HG03571 (cell line): ENCODE data around the gene CREB5.

Experiments used
- ATAC-seq: cut with Tn5 transposase; IDR thresholded peaks from one replicate; pipeline ENCODE4 v1.9.1; 2021; ENCODE audit not compliant: unreplicated experiment

The CREB5 gene

DNA sequence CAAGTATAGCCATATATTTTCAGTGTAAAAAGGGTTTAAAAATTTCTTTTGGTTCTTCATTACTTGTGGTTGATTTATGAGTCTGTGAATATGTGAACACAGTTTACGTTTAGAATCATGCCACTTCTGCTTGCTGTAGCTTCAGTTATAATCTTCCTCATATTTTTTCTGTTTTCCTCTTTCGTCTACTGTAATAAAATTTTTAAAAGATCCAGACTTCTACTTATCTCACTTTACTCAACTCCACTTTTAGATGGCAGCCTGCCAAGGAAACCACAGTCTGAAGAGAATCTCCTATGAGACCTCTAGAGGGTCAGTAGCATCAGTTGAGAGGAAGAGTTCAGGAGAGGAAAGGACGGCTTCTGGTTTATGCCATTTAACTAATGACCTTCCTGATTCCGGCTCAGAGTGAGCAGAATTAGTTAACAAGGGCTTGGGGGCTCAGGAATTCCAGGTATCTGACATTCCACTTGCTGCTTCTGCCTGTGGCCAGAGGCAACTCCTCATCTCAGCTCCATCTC, 21.4 kb downstream of the CREB5 start:
- no peak for ATAC-seq

DNA sequence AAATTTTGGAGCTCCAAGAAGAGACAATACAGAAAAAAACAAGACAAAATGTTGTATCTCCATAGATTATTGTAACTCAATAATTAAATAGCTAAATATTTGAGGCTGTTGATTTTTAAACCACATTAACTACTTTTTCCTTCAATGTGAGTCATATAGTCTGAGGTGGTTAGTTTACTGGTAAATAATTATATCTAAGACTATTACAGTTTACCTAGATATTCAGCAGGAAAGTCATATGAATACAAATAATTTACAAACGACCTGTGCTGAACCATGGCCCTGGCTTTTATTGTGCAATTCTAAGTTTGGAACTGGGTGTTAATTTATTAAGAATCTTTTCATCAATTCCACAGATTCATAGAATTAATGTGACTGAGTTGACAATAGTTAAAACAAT, 22.2 kb downstream of the CREB5 start:
- no peak for ATAC-seq

DNA sequence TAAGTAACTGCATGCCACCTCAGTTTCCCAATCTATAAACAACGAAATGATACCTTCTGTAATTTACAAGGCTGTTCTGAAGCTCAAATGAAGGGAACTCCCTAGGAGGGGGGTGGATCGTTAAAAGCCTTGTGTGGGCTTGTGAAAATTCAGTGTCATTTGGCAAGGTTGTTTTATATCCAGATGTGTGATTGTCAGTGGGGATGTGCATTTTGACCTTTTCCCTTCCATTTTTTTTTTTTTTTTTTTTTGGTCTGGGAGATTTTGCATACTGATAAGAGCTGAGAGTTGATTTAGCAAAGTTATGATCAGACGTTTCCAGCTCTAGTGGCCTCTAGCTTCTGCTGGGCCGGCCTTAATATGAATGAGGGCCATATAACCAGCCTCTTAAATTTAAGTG, 22.8 kb downstream of the CREB5 start:
- no peak for ATAC-seq

DNA sequence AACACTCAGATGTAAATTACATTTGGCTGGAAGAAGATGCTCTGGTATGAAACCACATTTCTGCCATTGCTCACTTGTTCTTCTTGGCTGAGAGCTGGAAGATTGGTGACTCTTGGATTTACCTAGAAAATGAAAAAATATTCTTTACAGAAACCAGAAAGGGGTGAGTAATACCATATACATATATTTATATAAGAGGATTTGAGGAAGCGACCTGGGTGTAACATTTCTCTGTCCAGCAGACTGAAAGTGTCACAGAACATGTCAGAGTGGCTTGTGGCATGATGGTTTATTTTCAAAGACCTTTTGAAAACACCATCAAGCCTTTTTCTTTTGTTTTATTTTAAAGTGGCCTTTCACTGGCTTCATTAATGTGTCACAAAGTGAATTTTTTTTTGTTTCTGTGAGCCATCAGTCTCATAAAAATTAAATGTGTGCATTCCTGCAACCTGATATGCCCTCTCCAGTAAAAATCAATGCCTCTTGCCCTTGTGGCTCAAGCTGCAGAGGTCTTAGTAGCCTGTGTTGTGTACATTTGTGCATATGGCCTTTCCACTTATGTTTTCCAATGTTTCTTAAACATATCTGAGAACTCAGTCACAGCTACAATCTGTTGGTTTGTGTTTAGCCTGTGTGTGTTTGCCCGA, 23.5 kb downstream of the CREB5 start:
- ATAC-seq: no peak

DNA sequence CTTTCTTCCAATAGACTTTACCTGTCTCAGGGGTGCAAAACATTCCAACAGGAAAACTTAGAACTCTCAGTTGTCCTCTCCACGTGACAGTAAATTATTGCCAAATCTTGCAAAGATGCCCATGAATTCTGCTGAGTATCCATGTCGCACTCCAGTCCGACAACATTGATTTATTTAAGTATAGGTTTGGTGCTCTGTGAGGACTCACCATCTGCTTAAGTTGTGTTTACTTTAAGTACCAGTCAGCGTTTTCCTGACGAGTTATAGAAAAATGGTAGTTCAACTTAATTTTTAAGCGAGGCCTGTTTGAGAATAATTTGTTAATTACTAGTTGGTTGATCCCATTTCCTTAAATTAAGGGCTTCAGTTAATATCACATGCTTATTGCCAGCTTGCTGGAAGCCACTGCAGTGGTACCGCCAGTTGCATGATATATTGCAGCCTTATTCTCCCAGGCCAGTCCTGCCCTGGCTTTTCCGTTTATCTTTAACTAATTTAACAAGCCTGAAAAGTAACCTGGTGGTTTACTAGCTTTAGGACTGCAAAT, 27.8 kb downstream of the CREB5 start:
- no peak for ATAC-seq

DNA sequence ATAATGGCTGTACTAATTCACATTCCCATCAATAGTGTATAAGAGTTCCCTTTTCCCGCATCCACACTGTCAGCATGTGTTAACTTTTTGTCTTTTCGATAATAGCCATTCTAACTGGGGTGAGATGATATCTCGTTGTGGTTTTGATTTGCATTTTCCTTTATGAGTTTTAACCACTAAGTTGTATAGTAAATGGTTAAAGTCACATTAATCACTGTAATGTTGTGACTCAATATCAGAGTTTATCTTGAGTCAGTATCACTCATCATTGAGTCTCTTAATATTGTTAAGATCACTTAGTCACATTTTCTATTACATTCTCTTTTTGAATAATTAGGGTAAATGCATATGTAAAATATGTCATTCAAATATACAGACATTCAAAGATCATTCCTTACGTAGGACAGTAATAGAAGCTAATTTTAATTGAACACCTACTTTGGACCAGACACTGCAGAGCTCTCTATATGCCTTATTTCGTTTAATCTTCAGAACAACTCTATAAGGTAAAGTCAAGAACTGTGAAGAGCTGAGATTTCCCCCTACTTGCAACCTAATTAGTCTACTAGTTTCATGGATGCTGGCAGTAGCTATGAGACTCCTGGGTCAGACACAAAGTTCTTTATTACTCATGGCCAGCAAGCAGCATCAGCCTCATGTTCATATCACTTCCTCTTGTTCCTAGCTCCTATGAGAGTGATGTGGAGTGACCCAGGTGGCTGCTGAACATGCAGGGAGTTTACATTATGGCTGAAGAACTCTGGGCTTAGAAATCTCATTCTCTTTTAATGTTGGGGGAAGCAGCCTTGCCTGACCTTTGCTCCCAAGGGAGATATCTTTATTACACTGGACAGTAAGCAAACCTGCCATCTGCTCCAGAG, 30.5 kb downstream of the CREB5 start:
- no peak for ATAC-seq

DNA sequence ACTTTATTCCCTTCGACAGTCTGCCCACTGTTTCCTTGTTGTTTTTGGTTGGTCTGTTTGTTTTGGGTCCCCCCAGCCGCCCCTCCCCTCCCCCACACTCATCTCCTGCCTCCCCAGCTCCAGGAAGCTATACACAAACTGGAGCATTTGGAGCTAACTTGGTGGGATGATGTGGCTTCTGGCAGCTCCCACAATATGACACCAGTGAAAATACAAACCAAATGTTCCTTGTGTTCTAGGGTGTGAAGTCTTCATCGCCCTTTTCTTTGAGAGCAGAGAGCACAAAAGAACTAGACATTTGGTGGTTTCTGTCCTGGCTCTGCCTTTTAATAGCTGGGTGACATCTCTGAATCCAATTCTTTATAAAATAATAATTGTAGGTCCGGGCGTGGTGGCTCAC, 33.8 kb downstream of the CREB5 start:
- no peak for ATAC-seq

DNA sequence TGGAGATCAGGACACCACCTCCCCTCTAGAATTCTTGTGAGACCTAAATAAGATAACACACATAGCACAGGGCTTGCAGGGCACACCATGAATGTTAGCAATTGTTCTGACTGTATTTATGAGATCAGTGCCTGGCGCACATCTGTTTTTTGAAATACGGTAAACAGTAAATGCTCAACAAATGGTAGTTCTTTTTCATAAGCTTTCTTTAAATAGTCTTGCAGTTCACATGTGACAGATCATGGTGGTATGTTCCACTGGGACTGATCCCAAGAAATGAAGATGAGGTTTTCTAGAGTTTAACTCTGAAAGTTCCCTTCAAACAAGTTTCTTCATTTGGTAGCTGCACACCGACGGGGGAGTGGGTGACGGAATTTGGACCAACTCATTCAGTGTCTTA, 34.8 kb downstream of the CREB5 start:
- no peak for ATAC-seq

DNA sequence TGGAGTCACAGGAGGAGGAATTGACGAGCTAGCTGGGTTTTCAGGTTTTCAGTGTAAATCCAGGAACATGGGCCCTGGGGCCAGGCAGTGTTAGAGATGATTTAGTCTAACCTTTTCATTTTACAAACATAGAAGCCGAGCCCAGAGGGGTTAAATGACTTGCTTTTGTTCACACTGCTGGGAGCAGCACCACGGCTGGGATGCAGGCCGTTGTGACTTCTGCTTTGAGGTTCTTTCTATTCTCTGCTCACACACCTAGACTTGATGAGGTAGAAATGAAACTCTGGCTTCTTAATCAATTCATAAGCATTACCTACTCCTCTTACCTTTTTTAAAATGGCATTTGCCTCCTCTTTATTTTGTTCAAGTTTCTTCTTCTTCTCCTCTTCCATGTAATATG, 36.4 kb downstream of the CREB5 start:
- no peak for ATAC-seq

DNA sequence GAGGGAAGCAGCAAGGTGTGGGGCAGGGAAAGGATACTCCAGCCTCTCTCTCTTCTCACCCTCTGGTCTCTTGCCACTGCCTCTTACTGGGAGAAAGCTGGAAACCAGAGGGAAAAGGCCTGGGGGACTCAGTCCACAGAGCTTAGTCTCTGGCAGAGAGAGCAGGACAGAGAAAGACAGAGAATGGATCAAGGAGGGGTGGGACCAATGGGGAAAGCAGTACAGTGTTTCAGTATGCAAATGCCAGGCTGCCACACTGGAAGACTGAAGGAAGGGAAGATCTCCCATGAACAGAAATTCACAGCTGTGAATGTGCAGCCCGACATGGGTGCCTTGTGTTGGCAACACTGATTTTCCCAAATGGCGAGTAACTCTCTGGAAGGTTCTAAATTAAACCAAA, 40.4 kb downstream of the CREB5 start:
- ATAC-seq: no peak

DNA sequence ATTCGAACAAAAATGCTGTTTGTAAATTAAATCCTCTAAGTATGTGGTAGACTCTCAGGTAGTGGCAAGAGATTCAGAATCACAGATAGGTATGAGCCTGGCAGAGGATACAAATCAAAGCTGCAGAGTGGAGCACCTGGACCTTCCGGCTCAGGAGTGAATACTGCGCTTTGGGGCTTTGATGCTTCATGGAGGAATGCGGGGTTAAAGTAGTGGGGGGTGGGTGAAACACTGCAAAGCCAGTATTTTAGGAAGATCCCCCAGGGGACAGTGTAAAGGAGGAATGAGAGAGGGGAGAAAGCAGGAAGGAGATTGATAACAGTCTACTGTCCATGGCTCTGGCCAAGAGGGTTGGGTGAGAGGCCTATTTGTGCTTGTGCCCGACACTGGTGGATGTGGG, 43.2 kb downstream of the CREB5 start:
- ATAC-seq: no peak

DNA sequence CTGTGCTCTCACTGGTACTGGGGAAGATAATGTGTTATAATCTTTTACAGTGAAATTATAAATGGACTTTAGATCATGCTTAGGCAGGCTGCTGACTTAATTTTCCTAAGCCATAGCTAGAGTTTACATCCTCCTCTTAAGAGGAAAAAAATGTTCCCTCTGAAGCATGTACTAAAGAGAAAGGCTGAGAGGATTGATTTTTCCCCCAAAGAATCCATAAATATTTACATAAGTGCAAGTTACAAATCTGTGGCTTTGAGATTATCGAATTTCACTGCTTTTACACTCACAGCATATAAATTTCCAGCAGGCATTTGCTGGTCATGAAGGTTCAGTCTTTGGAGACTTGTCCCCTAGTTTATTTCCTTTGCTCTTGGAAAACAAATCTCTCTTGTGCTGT, 43.7 kb downstream of the CREB5 start:
- no peak for ATAC-seq

DNA sequence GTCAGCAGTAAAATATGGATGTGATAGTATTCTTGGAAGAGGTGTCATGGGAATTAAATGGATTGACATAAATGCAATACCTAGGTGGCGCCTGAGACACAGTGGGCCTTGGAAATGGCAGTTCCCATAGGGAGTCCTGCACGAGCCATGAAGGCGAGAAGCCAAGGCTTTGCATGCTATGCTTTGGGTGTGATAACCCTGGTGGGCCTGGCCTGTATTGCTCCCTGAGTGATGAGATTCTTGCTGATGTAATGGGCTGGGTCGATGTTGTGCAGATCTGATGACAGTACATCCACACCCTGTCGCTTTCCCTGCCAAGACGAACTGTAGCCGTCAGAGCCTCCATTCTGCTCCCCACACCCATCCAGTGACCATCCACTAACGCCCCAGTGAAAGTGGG, 46.4 kb downstream of the CREB5 start:
- no peak for ATAC-seq

DNA sequence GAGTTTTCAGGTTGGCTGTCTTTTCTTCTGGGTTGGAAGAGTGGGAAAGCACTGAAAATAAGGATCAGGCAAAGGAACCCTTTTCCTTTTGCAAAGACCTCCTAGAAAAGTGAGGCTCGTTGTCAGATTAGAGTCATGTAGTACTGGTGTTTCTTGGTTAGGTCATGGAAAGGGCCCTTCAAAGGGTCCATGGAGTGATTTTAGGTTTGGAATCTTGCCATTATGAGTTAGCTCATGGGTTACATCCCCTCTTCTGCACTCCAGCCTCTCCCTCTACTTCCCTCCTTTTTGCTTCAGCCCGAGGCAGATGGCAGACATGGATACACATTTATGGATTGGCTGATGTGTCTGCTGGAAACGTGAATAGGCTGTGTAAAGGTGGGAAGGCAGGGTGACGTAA, 47.0 kb downstream of the CREB5 start:
- ATAC-seq: no peak

DNA sequence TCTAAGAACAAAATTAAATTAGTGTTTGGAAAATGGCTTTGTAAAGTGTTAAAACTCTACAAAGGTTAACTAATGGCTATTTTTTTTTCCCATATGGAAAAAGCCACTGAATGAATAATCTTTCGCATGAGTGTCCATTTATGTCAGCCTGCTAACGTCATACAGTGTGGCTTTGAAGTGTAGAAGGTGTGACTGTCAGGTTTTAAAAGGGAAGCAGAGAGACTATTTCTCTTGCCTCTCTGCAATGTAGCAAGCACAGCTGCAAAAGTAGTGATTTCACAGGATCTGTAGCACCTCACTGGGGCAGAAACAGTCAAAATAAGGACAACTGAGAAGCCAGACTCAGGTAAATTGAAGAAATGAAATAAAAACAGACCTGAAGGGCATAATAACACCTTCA, 53.4 kb downstream of the CREB5 start:
- ATAC-seq: no peak

DNA sequence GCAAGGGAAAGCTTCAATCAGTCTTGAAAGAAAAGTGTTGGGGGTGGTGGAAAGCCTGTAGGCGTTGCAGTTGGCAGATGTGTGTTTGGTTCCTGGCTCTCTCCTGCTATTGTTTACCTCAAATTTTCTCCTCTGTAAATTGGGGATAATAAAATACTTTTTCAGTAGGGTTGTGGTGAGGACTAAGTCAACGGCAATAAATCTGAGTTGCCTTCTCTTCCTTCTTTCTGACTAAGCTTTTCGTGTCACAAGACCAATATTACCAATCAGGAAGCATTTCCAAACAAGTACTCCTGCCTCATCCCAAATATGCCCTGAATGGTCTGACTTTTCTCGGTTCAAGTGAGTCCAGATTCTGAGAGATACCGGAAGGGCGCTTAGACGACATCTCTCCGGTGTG, 54.0 kb downstream of the CREB5 start:
- no peak for ATAC-seq

DNA sequence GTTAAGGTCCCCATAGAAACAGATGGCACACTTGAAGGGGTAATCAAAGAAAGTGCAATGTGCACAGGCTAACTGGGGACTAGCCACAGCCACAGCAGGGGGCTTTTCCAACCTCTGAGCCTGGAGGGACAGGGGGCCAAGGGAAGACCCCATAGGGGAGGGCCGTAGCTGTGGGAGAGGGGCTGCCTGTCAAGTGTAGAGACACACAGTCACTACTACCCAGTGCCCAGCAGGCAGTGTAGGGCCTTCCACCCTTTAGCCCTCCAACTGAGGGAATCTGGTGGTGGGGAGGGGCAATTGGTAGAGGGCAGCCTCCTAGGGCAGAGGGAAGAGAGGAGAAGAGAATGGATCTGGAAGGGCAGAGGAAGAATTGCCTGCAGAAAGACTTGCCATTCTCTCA, 54.6 kb downstream of the CREB5 start:
- no peak for ATAC-seq

DNA sequence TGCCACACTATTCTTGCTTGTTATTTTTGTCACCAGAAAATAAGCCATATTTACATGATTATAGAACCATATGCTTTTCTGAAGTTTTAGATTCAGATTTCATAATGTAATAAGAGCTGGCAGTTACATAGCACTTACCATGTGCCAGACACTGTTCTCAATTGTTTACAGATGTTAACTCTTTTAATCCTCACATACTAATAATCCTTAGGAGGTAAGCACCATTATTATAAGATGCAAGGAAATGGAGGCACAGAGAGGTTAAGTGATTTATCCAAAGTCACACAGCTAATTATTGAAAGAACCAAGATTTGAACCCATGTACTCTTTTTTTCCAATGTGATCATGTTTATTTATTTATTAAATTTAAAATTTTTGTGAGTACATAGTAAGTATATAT, 57.2 kb downstream of the CREB5 start:
- ATAC-seq: no peak

DNA sequence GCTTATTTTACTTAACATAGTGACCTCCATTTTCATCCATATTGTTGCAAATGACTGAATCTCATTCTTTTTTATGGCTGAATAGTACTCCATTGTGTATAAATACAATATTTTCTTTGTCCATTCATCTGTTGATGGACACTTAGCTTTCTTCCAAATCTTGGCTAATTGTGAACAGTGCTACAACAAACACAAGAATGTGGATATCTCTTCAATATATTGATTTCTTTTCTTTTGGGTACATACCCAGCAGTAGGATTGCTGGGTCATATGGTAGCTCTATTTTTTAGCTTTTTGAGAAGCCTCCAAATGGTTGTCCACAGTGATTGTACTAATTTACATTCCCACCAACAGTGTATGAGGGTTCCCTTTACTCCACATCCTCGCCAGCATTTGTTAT, 58.0 kb downstream of the CREB5 start:
- ATAC-seq: no peak

DNA sequence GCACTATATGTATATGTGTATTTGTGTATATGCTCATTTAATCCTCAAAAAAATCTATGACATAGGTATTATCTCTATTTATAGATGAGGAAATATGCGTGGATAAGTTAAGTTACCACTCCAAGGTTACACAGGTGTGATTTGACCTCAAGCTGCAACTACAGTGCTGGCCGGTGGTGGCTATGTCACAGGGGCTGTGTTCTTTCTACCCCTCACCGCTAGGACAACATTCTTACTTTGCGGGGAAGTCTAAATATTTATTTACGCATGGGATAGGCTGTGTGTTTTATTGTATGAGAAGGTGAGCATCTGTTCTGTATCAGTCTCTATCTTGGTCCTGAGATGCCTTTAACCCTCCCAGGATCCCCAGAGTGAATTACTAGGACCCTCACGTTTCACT, 60.0 kb downstream of the CREB5 start:
- ATAC-seq: no peak

DNA sequence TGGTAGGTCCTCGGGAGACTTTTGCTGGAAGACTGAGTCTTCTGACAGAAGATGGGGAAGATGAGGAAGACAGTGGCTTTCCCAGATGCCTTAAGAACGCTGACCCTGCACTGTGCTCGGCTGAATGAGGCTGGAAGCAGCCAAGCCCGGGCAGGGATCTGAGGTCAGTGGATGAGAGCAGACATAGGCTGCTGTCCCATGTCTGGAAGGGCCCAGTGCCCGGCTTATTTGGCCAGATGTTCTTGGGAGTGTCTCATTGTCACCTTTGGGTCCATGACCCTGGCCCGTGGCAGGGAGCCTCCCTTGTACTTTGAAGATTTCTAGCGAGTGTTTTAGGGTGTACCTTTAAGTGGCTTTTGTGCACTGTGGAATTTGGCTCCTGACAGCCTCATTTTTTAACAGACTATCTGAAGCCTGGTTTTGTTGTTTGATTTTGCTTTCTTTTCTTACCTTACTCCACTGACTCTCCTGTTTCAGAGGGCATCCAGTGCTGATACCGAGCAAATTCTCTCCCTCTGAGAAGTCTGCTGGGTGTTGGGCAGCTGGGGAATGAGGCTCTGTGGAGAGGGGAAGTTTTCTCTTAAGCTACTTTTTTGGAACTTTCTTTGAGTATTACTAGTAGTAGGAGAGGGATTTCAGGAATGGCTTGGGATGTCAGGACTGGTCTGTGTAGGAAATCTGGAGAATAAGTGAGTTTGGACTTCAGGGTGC, 61.4 kb downstream of the CREB5 start:
- ATAC-seq: no peak

DNA sequence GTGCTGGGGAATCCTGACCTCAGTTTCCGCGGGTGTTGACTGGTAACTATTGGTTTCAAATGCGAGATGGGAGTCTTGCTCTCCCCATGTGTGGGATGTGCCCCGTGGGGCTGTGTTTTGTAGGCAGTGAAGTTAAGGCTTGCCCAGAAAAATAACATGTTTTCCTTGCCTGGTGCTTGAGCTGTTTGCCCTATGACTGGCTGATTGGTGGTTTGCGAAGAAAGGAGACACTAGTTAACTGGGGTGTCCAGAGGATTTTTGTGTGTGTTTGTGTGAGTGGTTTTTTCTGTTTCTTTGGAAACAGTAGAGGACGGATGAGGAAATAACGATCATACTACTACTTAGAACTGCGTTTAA, 61.9 kb downstream of the CREB5 start:
- ATAC-seq: no peak
